NCI-H2029 treated with DMSO at 0.1 percent for 48 hours (cell line): ENCODE measurements around the gene CRTAC1.

ENCODE experiments used
- DNase-seq: peaks from one replicate; lab custom pipeline; 2025; lab: John Stamatoyannopoulos, UW

Gene CRTAC1

DNA sequence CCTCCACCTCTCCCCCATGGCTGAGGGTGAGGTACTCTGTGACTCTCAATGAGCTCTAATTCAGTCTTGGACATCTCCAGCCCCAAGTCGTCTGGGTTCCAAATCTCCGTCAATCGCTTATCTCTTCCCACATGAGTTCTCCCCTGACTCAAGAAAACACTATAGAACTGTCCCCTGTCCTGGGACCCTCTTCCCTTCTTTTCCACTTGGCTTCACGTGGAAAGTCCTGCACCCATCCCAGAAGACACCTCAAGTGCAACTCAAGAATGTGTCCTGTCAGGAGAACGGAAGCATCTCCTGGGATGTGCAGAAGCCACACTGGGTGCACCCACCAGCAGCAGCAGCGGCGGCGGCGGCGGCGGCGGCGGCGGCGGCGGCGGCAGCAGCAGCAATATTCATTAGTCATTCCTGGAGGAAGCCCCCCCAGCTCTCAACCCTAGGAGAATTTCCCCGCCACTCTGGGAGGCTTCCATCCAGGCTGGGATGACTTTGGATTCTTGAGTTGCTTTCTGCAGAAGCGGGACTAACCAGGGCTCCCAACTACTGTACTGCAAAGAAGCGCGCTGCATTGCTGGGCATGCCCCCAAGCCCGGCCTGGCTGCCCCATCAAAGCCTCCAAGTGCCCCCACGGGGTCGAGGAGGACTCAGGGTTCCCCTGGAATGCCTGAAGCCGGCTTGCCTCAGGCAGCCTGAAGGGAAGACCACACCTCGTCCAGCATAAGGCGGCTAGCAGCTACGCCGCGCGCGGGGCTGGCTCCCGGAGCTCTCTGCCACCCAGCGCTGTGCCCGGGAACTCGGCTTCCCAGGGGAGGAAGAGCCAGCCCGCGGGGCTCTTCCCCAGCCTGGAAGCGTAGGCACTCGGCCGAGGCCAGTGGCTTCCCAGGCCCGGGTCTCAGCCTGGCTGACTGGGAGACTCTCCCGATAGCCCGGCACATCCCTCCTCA lies 1.0 kb downstream of the CRTAC1 start:
- DNase-seq, result no peak

DNA sequence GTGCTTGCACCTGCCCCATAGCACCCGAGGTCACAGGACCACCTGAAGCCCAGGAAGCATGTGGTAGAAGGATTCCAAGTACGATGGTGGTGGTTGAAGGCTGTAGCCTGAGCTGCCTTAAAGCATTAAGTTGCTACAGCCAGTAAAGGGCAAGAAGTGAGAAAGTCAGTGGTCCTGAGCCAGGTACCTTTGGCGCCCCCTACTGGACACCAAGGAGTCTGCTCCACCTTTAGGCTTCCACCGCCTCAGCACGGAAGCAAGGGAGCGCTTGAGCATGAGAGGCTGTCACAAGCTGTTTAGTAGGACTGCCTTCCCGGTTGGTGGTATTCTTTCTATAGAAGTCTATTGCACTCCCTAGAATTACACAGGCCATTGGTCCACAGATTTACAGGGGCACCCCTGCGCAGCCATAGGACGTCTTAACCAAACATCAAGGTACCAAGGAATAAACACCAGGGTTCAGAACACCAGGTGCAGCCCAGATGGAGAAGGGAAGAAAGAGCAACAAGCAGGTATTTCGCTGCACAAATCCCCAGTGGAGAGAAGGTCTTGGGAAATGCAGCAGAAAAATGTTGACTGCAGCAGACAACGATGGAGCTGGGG lies 2.2 kb downstream of the CRTAC1 start:
- no peak for DNase-seq

DNA sequence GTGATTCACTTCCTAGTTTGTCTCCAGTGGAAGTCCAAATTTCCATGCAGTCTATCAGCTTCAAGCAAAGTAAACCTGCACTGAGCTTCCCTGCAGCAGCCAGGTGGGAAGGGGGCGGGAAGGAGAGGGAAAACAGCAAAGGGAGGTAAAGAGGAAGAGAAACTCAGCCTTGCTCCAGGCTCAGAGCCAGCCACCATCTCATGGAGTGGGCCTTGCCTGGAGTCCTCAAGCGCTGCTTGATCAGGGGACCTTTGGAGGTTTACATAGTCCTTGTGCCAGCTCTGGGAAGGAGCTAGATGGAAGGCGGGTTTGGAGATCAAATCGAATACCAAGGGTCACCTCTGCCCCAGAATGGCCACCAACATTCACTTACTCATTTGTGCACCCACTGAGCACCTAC lies 7.4 kb downstream of the CRTAC1 start:
- DNase-seq, result no peak

DNA sequence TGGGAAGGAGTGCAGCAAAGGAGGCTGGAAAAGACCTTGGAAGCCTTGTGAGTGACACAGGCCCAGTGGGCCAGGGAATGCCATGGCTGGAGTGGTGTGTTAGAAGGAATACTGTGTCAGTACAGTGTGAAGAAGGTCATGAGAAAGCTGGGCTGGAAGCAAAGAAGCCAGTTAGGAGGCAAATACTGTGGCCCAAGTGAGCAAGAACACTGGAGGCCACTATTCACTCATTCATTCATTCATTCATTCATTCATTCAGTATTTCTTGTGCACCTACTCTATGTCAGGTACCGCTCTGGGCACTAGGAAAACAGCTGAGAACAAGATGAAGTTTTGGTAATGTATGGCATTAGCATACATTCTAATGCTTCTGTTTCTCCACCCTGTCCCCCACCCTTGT lies 9.6 kb downstream of the CRTAC1 start:
- DNase-seq, result no peak

DNA sequence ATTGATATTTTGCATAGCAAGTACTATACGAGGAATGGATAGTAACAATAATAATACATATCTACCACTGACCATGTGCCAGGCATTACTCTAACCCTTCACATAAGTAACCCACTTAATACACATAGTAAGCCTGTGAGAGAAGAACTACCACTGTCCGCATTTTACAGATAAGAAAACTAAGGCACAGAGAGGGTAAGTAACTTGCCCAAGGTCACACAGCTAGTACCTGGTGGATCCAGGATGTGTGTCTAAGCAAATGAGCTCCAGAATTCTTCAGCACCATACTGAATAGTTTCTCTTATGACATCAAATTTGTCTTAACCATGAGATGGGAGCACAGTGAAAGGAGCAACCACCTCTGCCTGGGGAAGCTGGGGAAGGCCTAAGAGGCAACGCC lies 10.2 kb downstream of the CRTAC1 start:
- DNase-seq, result no peak

DNA sequence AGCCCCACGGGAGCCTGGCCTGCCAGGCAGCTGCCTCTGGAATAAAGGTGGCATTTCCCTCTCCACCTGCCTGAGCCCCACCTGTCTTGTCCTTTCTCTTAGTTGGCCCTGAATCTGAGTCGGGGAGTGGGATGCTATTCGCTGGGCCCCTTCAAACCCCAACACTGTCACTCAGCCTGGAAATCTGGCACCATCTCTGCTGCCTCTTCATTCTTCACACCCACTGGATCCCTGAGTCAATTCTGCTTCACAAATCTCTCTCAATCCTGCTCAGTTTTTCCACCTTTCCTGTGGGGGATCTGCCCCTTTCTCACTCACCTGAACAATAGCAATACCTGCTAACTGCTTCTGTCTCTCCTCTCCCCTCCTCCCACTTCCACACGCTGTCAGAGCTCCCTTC lies 10.6 kb downstream of the CRTAC1 start:
- DNase-seq, result no peak

DNA sequence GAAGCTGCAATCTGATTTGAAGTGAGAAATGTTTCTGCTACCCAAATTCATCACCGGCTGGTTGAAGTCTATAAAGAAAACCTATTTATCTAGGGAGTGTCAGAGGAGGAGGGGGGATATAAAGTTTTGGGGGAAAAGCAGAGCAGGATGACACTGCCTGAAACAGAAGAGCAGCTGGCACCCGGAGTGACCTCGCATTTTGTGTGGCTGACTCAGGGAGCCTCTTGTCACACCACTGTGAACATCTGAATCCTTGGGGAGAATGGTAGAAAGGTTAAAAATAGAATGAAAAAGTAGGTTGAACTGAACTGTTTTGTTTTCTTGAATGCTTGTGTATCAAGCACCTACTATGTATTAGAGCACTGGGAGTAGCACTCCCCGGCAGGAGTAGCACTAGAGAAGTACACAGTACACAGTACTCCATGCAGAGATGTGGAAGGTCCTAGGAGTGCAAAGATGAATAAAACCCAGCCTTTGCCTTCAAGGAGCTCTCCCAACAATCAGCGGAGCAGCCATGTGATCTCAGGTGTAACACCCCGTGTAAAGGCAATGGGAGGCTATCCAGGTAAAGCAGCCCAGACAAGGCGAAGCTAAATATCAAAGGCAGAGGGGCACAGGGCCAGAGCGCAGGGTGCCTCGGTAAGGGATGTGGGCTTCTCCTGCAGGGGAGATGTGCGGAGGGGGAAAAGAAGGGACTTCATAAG lies 13.5 kb downstream of the CRTAC1 start:
- DNase-seq, result no peak

DNA sequence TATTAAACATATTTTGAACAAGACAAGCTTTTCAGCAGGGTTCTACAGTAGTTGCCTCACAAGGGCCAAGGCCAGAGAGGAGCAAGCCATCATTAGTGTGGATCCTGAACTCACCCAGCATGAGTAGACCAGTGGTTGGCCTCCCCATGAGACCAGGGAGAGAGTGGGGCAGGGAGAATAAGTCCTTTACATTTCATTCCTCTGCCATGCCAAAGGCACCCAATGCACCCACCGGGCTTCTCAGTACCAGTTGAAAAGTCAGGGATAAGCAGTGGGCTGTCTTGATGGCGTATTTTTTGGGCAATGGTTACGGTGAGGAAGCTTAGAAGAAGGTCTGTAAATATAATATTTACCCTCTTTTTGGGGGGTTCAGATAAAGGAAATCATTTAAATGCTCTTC lies 16.6 kb downstream of the CRTAC1 start:
- no peak for DNase-seq

DNA sequence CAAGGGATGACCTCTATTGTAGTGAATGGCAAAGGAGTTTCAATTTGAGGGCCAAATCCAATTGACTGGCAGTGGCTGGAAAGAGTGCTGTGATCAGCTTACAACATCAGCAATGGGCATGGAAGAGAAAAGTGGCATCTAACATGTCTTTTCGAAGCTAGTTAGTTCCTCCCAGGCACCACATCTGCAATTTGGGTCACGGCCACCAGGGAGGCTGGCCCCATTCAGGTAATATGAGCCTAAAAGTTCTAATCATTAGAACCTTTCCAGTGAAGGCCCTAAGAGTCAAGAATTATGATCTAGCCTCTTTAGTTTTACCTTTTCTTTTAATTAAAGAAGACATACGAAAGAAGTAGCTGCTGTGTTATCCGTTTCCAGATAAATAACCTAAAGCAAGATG lies 17.3 kb downstream of the CRTAC1 start:
- no peak for DNase-seq

DNA sequence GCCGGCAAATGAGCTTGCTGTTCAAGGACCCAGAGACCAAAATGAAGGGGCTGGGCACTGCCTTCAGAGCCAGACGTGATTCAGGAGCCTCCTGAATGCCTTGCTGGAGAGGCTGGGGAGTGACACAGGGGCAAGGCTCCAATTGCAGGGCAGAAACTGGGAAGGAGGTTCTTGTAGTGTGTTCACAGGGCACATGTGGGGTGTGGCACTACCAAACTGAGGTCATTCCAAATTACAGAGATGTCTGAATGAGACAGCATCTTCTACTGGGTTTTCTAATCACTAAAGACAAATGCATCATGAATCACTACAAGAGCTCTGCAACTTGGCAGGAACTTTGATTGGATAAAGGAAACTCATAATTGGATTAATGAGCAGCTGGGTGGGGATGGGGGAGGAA lies 17.8 kb downstream of the CRTAC1 start:
- DNase-seq, result no peak

DNA sequence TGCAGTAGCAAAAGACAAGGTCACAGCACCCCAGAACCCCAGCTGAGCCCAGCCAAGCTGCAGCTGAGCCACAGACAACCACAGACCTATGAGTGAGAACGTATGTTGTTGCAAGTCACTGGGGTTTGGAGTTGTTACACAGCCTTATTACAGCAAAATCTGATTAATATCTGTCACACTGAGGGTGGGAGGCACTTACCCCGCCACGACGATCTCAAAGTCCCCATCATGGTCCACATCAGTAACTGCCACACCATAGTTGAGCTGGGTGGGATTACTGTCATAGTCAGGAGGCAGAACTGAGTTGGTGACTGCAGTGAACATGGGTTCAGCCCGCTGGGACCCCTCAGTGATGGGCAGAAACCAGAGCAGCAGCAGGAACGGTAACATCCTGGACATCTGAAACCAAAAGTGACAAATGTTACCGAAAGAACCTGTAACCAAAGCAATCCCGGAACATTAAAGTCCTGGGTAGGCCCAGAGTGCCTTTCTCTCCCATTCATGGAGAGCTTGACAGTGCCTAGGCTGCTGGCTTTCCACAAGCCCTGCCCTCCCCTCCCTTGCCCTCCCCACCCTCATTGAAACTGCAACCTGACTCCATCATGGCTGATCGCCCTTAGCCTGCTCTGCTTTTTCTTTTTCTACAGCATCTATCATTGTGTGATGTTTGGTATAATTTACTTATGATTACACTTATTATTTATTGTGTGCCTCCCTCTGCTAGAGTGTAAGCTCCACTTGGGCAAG lies 19.3 kb downstream of the CRTAC1 start:
- DNase-seq, result no peak

DNA sequence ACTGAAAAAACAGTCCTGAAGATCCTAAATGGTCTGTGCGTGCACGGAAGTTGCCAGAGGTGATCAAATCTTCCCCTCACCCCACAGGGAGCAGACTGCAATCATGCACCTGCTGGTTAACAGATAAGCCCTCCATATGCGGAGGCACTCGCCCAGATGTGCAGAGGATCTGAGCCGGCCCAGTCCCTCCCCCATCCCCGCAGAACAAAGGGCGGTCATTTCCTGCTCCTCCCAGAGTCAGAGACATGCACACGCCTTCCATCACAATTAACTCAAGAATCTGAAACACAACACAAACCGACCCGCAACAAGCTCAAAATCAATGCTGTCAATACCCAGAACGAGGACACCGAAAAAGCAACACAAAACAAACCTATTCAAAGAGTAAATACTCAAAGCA lies 24.2 kb downstream of the CRTAC1 start:
- DNase-seq, result peak; percentile 37

DNA sequence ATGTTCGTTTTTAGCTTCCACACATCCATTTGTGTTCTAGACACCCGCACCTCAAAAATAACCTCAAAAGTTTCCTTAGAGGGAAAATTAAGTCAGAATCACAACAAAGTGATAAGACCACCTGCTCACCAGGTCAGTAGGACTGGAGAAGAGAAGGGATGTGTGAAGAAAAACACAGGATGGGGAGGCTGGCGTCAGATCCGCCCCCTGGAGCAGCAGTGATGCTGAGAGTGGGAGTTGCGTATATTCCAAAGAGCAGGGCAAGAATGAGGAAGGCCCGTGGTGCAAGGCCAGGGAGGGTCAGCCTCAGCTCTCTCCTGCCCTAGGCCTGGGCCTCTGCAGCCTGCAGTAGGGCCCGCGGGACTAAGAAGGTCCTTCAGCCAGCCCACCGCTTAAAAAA lies 28.7 kb downstream of the CRTAC1 start:
- no peak for DNase-seq

DNA sequence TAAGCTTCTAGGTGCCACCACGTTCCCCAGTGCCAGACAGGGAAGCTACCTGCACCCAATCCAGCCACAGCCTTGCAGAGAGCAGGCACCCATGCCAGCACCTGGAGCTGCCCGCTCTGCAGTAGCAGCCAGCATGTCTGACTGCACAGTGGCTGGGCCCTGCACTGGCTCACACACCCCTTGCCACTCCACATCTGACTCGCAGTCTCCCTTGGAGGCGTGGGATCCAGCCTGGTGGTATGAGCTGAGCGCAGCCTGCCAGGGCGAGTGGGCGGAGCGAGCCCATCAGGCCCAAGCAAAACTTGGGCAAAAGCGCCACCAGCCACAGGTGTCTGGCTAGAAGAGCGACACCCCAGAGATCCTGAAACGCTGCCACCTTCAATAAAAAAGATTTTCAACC lies 30.1 kb downstream of the CRTAC1 start:
- DNase-seq, result no peak

DNA sequence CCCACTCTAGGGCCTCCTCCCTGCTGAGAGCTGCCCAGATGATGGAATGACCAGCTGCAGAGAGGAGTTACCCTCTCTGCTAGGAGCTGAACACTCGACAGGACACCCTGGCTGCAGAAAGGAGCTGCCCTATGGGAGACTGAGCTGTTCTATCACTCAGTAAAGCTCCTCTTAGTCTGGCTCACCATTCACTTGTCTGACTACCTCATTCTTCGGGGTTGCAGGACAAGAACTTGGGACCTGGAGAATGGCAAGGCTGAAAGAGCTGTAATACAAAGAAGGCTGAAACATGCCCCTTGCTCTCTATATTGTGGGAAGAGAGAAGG lies 30.5 kb downstream of the CRTAC1 start:
- DNase-seq, result no peak

DNA sequence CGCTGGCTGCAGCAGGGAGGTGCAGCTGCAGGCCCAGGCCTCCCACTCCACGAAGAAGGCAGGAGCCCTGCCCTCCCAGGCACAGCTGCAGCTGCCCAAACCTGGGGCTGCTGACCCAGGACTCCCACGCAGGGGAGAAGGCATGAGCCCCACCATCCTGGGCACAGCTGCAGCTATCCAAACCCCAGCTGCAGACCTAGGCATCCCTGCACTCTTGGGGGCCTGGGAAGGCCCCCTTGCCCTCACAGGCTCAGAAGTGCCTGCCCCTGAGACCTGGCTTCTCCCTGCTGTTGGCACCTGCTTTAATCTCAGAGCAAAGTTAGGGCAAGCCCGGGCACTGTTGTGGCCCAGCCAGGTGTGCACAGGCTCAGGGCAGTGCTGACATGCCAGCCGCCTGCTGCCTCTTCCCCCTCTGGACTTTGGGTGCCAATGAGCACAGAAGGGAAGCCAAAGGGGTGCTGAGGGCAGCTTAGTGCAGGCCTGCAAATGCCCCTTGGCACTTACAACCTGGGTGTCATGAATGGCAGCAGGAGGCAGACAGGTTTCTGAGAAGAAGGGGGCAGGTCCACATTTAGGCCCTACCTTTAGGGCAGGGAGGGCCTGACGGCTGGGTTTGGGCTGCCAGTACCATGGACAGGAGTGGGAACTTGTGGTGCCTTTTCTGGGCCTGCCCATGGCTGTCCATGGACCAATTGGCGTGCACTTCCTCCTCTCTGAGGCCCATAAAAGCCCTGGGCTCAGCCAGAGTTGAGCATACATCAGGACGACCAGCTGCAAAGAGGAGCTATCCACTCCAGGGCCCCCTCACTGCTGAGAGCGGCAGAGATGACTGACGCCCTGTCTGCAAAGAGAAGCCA lies 31.1 kb downstream of the CRTAC1 start:
- DNase-seq, result no peak

DNA sequence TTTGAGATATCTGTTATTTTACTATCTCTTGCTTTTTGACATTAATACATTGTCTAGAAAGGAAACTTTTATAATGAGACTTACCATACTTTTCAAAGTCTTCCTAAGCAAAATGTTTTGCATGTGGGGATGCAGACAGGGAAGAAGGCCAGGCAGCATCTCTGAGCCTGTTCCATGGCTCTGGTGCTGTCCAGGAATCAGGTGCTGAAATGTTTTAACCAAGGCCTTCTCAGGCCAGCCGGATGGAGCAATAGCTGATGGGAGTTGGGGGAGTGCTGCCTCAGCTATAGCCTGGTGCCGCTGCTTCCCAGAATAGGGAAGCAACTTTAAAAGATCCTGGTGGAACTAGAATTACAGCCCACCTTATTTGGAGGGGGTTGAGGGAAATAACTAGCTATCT lies 38.5 kb downstream of the CRTAC1 start:
- DNase-seq, result no peak

DNA sequence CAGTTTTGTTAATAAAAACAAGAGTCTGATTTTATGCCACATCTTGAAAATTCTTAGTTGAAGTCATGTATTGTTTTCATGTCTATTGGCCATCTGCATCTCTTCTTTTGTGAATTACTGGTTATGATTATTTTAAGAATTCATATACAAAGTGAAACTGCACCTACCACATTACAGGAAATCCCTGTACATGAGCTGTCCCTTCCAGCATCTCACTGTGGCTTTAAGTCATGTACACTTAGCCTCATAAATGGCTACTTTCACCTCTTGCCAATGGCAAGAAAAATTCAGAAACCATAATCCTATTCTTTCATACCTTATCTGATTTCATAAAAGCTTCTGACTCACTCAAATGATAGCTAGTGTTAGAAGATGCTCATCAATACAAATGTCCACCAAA lies 48.6 kb downstream of the CRTAC1 start:
- DNase-seq, result no peak

DNA sequence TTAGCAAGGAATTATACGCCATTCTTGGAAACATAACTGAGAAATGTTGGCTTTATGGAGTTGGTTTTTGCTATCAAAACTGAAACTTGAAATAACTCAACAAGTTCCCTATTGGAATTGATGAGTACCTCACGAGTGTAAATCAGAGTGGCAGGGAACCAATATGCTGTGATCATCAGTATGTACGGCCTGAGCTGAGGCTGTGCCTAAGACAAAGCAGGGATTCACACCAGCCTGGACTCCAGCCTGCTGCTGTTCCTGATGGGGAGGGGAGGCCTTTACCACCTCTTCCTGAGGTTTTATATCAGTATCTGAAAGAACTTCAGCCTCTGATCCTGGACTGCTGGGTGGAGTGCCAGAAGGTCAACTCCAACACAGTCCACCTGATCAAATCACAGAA lies 52.7 kb downstream of the CRTAC1 start:
- DNase-seq, result no peak

DNA sequence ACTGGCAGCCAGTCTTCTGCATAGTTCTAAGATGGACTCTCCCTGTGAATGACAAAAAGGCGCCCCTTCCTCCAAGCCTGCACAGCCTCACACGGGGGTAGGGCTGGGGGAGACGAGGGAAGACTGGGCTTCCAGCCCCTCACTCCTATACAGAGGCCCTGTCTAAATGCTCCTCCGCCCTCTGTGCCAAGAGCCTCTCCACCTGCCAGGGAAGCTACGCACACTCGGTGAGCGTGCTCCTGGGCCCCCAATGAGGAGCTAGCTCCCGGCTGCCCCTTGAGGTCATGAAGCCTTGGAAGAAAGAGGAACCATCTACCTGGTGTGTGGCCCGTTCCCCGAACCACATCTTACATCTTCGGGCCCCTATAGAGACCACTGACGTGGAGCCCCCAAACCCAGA lies 54.8 kb downstream of the CRTAC1 start:
- no peak for DNase-seq
